Parathyroid adenoma (tissue), 2 donors: ENCODE results near the gene CCDC43.

Source experiments
- H2AFZ ChIP-seq: fragments of 300-600 bp; sonication (generic); one replicate; pipeline ENCODE4 v1.7.0; 2017; ENCODE audit warnings: antibody characterized with exemption, mild to moderate bottlenecking
- H3K27ac ChIP-seq: fragments of 300-600 bp; sonication (generic); one replicate; pipeline ENCODE4 v1.7.0; 2017
- H3K27me3 ChIP-seq: fragments of 300-600 bp; sonication (generic); one replicate; pipeline ENCODE4 v1.7.0; 2017; ENCODE audit warnings: low read length; ENCODE audit not compliant: control insufficient read depth, insufficient read depth
- H3K36me3 ChIP-seq: fragments of 300-600 bp; sonication (generic); one replicate; pipeline ENCODE4 v1.7.0; 2017; ENCODE audit warnings: low read length; ENCODE audit not compliant: control insufficient read depth, insufficient read depth
- H3K4me1 ChIP-seq: fragments of 300-600 bp; sonication (generic); one replicate; pipeline ENCODE4 v1.7.0; 2017; ENCODE audit warnings: control low read depth
- H3K4me2 ChIP-seq: fragments of 300-600 bp; sonication (generic); one replicate; pipeline ENCODE4 v1.7.0; 2017; ENCODE audit warnings: low read length
- H3K4me3 ChIP-seq: fragments of 300-600 bp; sonication (generic); one replicate; pipeline ENCODE4 v1.7.0; 2017; ENCODE audit warnings: low read depth, low read length
- H3K79me2 ChIP-seq: fragments of 300-600 bp; sonication (generic); one replicate; pipeline ENCODE4 v1.7.0; 2017; ENCODE audit warnings: control low read depth
- H3K9ac ChIP-seq: fragments of 300-600 bp; sonication (generic); one replicate; pipeline ENCODE4 v1.7.0; 2017; ENCODE audit warnings: mild to moderate bottlenecking
- H3K9me3 ChIP-seq: fragments of 300-600 bp; sonication (generic); one replicate; pipeline ENCODE4 v1.7.0; 2017; ENCODE audit warnings: low read length; ENCODE audit not compliant: control insufficient read depth
- CTCF ChIP-seq: fragments of 300-600 bp; sonication (generic); IDR thresholded peaks from one replicate; pipeline ENCODE4 v1.7.0; 2017; ENCODE audit warnings: antibody characterized with exemption, mild to moderate bottlenecking
- donor health status: primary hyperparathyroidism.

Gene CCDC43

GRCh38 chr17:44689477-44690217, at the start of gene CCDC43:
TSS of gene CCDC43 (minus strand) at chr17:44689776. CDS start at chr17:44689753, 23 bp downstream.
- peak within 1 kb of the TSS; percentile 84 for H2AFZ ChIP-seq
- peak within 1 kb of the TSS; percentile 25 for H3K9ac ChIP-seq
- no peaks in the 10 kb centered on the region for H3K27me3 ChIP-seq
- H3K4me2 ChIP-seq: peak within 1 kb of the TSS; percentile 87
- peaks cover 8% of the 10 kb centered on the region for H3K79me2 ChIP-seq
- H3K4me3 ChIP-seq: peak within 1 kb of the TSS; percentile 95
- H3K9me3 ChIP-seq: no peaks in the 10 kb centered on the region
- peak within 1 kb of the TSS; percentile 64 for H3K27ac ChIP-seq
- TF ChIP-seq CTCF: no peak
- no peaks in the 10 kb centered on the region for H3K36me3 ChIP-seq
- H3K4me1 ChIP-seq: peaks cover 6% of the 10 kb centered on the region

- H3K36me3 ChIP-seq: no peaks in the 10 kb centered on the region
- H3K27me3 ChIP-seq: no peaks in the 10 kb centered on the region
- no peak overlapping the region for H2AFZ ChIP-seq
- H3K9ac ChIP-seq: no peak overlapping the region
- no peaks in the 10 kb centered on the region for H3K79me2 ChIP-seq
- TF ChIP-seq CTCF: no peak
- H3K4me1 ChIP-seq: no peaks in the 10 kb centered on the region
- no peak overlapping the region for H3K4me3 ChIP-seq
- H3K4me2 ChIP-seq: no peak overlapping the region
- H3K27ac ChIP-seq: no peak overlapping the region
- H3K9me3 ChIP-seq: no peaks in the 10 kb centered on the region
Observed at GRCh38 chr17:44738214-44738906, 48.8 kb upstream of the CCDC43 start.

GRCh38 chr17:44736551-44737240, 47.1 kb upstream of the CCDC43 start:
- H3K9me3 ChIP-seq: no peaks in the 10 kb centered on the region
- H3K4me2 ChIP-seq: no peak overlapping the region
- TF ChIP-seq CTCF: no peak

GRCh38 chr17:44734272-44734671, 44.7 kb upstream of the CCDC43 start:
- Histone ChIP-seq H3K4me2 (no peak overlapping the region), H3K4me1 (no peaks in the 10 kb centered on the region), H3K79me2 (no peaks in the 10 kb centered on the region), H3K4me3 (no peak overlapping the region), H2AFZ (no peak overlapping the region), H3K36me3 (no peaks in the 10 kb centered on the region), H3K27me3 (no peaks in the 10 kb centered on the region), H3K9ac (no peak overlapping the region), H3K27ac (no peak overlapping the region), H3K9me3 (no peaks in the 10 kb centered on the region)
- TF ChIP-seq CTCF: no peak

More at GRCh38 chr17:44736551-44737240, 47.1 kb upstream of the CCDC43 start:
- Histone ChIP-seq H2AFZ (no peak overlapping the region), H3K9ac (no peak overlapping the region), H3K27ac (no peak overlapping the region), H3K27me3 (no peaks in the 10 kb centered on the region), H3K4me3 (no peak overlapping the region), H3K79me2 (no peaks in the 10 kb centered on the region), H3K4me1 (no peaks in the 10 kb centered on the region), H3K36me3 (no peaks in the 10 kb centered on the region)
